OCI-LY7 (cell line): ENCODE data around the gene PLEKHA5. TPM values are rescaled to one million over a fixed set of nuclear protein-coding genes. Genes with fewer than 3 reads are reported as not detected.

Source experiments
- BruUV-seq: library from RNA; stranded (reverse); fragments of 400-500 nt; replicated peaks from 2 replicates; lab custom pipeline; 2021; lab: Mats Ljungman, UMichigan
- CTCF ChIA-PET: fragments of 300-600 bp; sonication (Branson Sonifier 250); formaldehyde crosslinking; loops from one replicate; lab custom pipeline; 2022; ENCODE audit warnings: antibody characterized with exemption; ENCODE audit not compliant: unreplicated experiment; lab: Charles Lee
- POLR2A ChIA-PET: fragments of 300-600 bp; sonication (Branson Sonifier 250); formaldehyde crosslinking; loops from one replicate; lab custom pipeline; 2022; ENCODE audit warnings: antibody characterized with exemption; lab: Charles Lee
- DNase-seq: peaks from one replicate; pipeline ENCODE4 v3.0.0-alpha.2; 2015; ENCODE audit warnings: low spot score
- H2AFZ ChIP-seq: fragments of 200-600 bp; sonication (generic), shearing (Covaris generic); 2 replicates; pipeline ENCODE4 v1.6.1; 2014; ENCODE audit warnings: mild to moderate bottlenecking, antibody characterized with exemption, low read length, moderate library complexity
- H3K27ac ChIP-seq: fragments of 200-600 bp; sonication (generic); 2 replicates; pipeline ENCODE4 v1.5.1; 2014; ENCODE audit warnings: mixed run types, low read depth, mild to moderate bottlenecking, moderate library complexity, low read length, inconsistent platforms; ENCODE audit not compliant: poor library complexity, severe bottlenecking
- H3K36me3 ChIP-seq: fragments of 200-600 bp; sonication (generic); 2 replicates; pipeline ENCODE4 v1.6.1; 2014; ENCODE audit warnings: mild to moderate bottlenecking, antibody characterized with exemption, low read length, moderate library complexity, mixed read lengths; ENCODE audit not compliant: insufficient read depth
- H3K4me1 ChIP-seq: fragments of 200-600 bp; sonication (generic); 2 replicates; pipeline ENCODE4 v1.5.1; 2014; ENCODE audit warnings: mild to moderate bottlenecking, low read length; ENCODE audit not compliant: insufficient read depth, poor library complexity, severe bottlenecking
- H3K4me2 ChIP-seq: fragments of 200-600 bp; sonication (generic); 2 replicates; pipeline ENCODE4 v1.6.1; 2014; ENCODE audit warnings: mild to moderate bottlenecking, low read length
- H3K4me3 ChIP-seq: fragments of 200-600 bp; sonication (generic); 2 replicates; pipeline ENCODE4 v1.5.1; 2014; ENCODE audit warnings: mild to moderate bottlenecking, low read depth, low read length; ENCODE audit not compliant: poor library complexity, severe bottlenecking
- H3K79me2 ChIP-seq: fragments of 200-600 bp; sonication (generic); 2 replicates; pipeline ENCODE4 v1.6.1; 2016; ENCODE audit warnings: low read depth, mild to moderate bottlenecking, low read length, moderate library complexity, mixed read lengths; ENCODE audit not compliant: insufficient read depth
- H3K9me2 ChIP-seq: fragments of 200-600 bp; sonication (generic); 2 replicates; pipeline ENCODE4 v1.6.1; 2016; ENCODE audit warnings: mild to moderate bottlenecking, low read length, mixed read lengths; ENCODE audit not compliant: insufficient read depth
- H3K9me3 ChIP-seq: fragments of 200-600 bp; sonication (generic); 2 replicates; pipeline ENCODE4 v1.6.1; 2014; ENCODE audit warnings: mild to moderate bottlenecking, mixed run types, low read length, mixed read lengths
- H4K20me1 ChIP-seq: fragments of 200-600 bp; sonication (generic); 2 replicates; pipeline ENCODE4 v1.6.1; 2014; ENCODE audit warnings: mild to moderate bottlenecking, antibody characterized with exemption, low read length, moderate library complexity, mixed read lengths; ENCODE audit not compliant: insufficient read depth
- EZH2phosphoT487 ChIP-seq: fragments of 200-600 bp; sonication (generic); IDR thresholded peaks from 2 replicates; pipeline ENCODE4 v1.6.1; 2018; ENCODE audit warnings: low read depth, borderline replicate concordance, mild to moderate bottlenecking, mixed run types, antibody characterized with exemption, low read length, moderate library complexity, mixed read lengths
- intact Hi-C: fragments of 100-400 bp; cut with micrococcal nuclease; formaldehyde crosslinking; loops from one replicate; pipeline ENCODE4 v1.10.0; 2022; ENCODE audit not compliant: unreplicated experiment
- total RNA-seq, 2 experiments: library from RNA; depleted of rRNA in 1 of 2; stranded (reverse); fragments of >200 nt in 1 of 2; shearing (Covaris generic) in 1 of 2; gene quantifications; 2 replicates each; pipeline ENCODE4 v1.2.3, GENCODE V29; 2014 to 2022
- TF ChIP-seq, protein P1 (sequence below): fragments of 200-600 bp; sonication (generic); conservative IDR thresholded peaks from 2 replicates; pipeline ENCODE4 v1.5.1; 2014; ENCODE audit warnings: mild to moderate bottlenecking, antibody characterized with exemption, low read length, moderate library complexity, mixed read lengths

PLEKHA5 gene
- total RNA-seq, 2 experiments from 2014 or later: 2.7 TPM; not detected in 1

DNA sequence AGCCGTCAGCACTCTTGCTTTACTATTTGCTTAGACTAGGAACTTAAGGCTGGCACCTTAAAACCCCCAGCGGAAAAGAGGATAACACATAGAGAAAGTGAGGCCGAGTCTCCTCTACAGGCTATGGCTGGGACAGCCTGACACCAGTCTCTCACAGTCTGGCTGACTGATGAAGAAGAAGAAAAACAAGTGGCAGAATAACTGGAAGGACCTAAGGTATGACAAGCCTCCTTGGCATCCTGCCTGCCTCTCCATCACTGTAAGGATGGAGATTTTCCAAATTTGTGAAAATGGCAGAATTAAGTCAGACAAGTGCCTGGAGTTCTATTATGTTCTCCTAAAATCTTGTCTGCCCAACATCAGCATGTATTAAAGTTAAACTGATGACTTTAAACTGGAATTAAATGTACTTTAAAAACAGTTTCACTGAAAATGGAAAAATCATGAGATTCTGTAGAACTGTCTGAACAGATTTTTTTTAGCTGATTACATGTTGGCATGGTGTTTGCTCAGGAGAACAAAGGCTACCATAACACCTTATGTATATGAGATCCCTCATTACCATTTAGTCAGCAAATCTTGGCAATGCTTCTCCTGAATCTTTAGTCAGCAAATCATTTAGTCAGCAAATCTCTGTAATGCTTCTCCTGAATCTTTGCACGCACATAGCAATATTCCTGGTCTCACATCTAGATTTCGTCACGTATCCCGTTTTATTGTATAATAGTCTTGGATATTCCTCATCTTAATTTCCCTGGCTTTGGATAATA is 169.5 kb downstream of the PLEKHA5 start:
- intact Hi-C loops: no loop called here
- DNase-seq: no peak
- CTCF ChIA-PET: no interaction called here

DNA sequence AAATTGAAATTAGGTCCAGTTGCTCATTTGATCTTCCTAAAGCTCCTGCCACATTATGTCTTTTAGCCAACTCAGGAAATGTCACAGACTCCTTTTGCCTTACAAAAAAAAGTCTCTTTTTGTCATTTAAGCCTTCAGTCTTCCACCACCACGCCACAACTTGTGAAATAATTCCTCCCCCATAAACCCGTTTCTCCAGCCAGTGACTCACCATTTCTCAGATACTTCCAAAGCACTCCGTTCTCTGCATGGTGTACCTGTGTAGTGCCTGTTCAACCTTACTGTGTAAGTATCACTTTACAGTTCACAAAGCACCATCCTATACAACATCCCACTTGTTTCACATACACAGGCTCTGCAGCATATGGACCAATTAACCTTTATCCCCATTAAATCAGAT is 170.2 kb downstream of the PLEKHA5 start:
- ChIA-PET POLR2A (interaction anchor here (0.7 to 1.1 kb wide), 3 partner anchors 13 to 21 kb away, joined by 3 to 4 read pairs (median 3); no protein-coding TSS in a partner anchor), CTCF (no interaction called here)
- Histone ChIP-seq H2AFZ (no peak overlapping the region), H3K9me2 (no peaks in the 10 kb centered on the region), H3K4me3 (no peak overlapping the region), H3K4me2 (no peak overlapping the region), H4K20me1 (no peaks in the 10 kb centered on the region), H3K9me3 (no peaks in the 10 kb centered on the region), H3K36me3 (no peaks in the 10 kb centered on the region), H3K79me2 (no peaks in the 10 kb centered on the region), H3K27ac (no peak overlapping the region), H3K4me1 (no peaks in the 10 kb centered on the region)
- no TSS peak for BruUV-seq
- TF ChIP-seq EZH2phosphoT487: no peak
- TF ChIP-seq, protein P1, sequence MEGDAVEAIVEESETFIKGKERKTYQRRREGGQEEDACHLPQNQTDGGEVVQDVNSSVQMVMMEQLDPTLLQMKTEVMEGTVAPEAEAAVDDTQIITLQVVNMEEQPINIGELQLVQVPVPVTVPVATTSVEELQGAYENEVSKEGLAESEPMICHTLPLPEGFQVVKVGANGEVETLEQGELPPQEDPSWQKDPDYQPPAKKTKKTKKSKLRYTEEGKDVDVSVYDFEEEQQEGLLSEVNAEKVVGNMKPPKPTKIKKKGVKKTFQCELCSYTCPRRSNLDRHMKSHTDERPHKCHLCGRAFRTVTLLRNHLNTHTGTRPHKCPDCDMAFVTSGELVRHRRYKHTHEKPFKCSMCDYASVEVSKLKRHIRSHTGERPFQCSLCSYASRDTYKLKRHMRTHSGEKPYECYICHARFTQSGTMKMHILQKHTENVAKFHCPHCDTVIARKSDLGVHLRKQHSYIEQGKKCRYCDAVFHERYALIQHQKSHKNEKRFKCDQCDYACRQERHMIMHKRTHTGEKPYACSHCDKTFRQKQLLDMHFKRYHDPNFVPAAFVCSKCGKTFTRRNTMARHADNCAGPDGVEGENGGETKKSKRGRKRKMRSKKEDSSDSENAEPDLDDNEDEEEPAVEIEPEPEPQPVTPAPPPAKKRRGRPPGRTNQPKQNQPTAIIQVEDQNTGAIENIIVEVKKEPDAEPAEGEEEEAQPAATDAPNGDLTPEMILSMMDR: no peak
- intact Hi-C loops: no loop called here
- DNase-seq: no peak

More for the DNA sequence above, 169.5 kb downstream of the PLEKHA5 start:
- Histone ChIP-seq H3K9me3 (no peaks in the 10 kb centered on the region), H2AFZ (no peak overlapping the region), H3K4me1 (no peaks in the 10 kb centered on the region), H3K4me3 (no peak overlapping the region), H3K27ac (no peak overlapping the region), H3K4me2 (no peak overlapping the region), H3K79me2 (no peaks in the 10 kb centered on the region), H4K20me1 (no peaks in the 10 kb centered on the region), H3K9me2 (no peaks in the 10 kb centered on the region), H3K36me3 (no peaks in the 10 kb centered on the region)
- TF ChIP-seq, protein P1: no peak
- no peak for TF ChIP-seq EZH2phosphoT487
- POLR2A ChIA-PET: no interaction called here
- no TSS peak for BruUV-seq

DNA sequence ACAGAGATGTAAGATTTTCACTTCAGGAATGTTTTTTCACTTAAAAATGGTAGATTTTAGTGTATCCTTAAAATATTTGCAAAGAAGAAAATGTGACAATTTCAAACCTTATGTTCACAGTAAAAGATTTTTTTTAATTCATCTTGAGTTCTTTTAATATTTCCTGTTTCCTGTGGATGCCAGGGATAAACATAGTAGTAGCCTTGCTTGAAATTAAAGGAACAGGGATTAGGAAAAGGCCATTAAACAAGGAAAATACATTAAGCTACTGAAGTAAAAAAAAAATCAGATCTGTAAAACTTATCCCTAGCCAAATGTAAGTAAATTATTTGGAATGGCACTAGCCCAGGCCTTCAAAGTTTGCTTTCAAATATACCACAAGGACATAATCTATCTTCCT is 171.7 kb downstream of the PLEKHA5 start:
- H3K36me3 ChIP-seq: no peaks in the 10 kb centered on the region
- no peak overlapping the region for H3K27ac ChIP-seq
- H3K79me2 ChIP-seq: no peaks in the 10 kb centered on the region
- ChIA-PET POLR2A (interaction anchor here (0.6 kb wide), 1 partner anchor 400 kb away, joined by 7 read pairs; no protein-coding TSS in a partner anchor), CTCF (no interaction called here)
- no peak overlapping the region for H3K4me2 ChIP-seq
- H3K9me3 ChIP-seq: no peaks in the 10 kb centered on the region
- H3K4me1 ChIP-seq: no peaks in the 10 kb centered on the region
- no peaks in the 10 kb centered on the region for H4K20me1 ChIP-seq
- DNase-seq: no peak
- intact Hi-C loops: no loop called here
- no TSS peak for BruUV-seq
- no peak overlapping the region for H2AFZ ChIP-seq
- H3K9me2 ChIP-seq: no peaks in the 10 kb centered on the region
- H3K4me3 ChIP-seq: no peak overlapping the region
- TF ChIP-seq EZH2phosphoT487: no peak
- TF ChIP-seq, protein P1: no peak
